GM12873 (cell line): ENCODE results near the gene ELL.

Experiments used
- TF ChIP-seq, protein P1 (sequence below): IDR thresholded peaks from 2 replicates; pipeline ENCODE4 v1.5.1; 2012; ENCODE audit warnings: low read depth, mild to moderate bottlenecking, moderate library complexity, low read length, control low read depth; ENCODE audit not compliant: insufficient read depth; ENCODE audit errors: missing control alignments

Gene ELL

DNA sequence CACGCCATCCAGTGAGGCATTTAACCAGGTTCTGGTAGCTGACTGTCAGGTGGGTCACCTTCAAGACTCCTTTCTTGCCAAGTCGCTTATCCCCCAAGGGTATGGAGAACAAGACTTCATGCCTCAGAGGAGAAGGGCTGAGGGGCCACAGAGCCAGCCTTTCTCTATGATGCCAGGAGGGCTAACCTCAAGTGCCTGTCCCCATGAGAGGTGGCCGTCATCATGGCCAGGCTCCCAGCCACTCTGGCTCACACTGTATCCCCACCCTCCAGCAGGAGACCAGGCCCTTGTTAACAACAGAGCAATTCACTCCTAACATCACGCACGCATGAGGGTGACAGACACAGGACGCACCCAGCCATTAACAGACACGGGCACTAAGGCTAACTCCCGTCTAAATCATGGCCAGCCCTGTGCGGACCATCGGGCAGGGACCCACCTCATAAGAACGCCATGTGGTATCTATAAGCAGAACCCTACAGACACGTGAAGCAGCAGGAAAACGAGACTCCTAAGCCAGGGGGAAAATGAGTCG lies 45.3 kb downstream of the ELL start:
- TF ChIP-seq, protein P1, sequence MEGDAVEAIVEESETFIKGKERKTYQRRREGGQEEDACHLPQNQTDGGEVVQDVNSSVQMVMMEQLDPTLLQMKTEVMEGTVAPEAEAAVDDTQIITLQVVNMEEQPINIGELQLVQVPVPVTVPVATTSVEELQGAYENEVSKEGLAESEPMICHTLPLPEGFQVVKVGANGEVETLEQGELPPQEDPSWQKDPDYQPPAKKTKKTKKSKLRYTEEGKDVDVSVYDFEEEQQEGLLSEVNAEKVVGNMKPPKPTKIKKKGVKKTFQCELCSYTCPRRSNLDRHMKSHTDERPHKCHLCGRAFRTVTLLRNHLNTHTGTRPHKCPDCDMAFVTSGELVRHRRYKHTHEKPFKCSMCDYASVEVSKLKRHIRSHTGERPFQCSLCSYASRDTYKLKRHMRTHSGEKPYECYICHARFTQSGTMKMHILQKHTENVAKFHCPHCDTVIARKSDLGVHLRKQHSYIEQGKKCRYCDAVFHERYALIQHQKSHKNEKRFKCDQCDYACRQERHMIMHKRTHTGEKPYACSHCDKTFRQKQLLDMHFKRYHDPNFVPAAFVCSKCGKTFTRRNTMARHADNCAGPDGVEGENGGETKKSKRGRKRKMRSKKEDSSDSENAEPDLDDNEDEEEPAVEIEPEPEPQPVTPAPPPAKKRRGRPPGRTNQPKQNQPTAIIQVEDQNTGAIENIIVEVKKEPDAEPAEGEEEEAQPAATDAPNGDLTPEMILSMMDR, result no peak

DNA sequence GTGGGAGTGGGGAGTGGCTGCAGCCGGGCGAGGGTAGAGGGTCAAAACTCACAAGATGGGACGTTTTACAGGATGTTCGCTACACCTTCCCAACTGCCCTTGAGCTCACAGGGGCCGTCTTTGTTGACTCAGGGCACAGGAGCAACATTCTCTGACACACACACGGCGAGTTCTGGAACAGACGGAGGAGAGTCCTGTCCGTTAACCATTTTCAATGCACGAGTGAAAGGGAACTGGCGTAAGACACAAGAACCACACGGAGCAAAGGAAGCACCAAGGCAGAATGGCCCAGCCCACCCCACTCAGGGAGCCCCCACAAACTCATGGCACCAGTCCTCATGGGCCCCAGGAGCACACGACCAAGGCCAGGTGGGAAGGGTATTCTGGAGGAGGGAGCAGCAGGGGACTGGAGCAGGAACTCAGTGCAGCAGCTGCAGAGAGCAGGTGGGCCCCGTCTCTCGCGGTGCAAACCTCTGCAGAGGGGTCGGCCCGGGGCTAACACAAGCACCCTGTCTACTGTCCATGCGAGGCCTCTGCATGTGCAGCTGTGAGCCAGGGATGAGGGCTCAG lies 46.0 kb downstream of the ELL start:
- TF ChIP-seq, protein P1, result no peak

DNA sequence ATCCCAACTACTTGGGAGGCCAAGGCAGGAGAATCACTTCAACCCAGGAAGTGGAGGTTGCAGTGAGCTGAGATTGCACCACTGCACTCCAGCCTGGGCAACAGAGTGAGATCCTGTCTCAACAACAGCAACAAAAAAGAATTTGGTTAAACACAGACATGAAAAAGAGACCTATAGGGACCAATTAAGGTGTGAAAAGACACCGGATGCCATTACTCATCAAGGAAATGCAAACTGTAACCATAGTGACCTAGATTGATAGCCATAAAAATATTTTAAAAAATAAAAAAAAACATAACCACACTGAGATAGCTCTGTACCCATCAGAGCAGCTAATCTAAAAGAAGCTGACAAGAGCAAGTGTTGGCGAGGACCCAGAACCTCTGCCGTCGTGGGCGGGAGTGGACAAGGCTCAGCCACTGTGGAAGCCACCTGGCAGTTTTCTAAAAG lies 46.8 kb downstream of the ELL start:
- TF ChIP-seq, protein P1, result no peak

DNA sequence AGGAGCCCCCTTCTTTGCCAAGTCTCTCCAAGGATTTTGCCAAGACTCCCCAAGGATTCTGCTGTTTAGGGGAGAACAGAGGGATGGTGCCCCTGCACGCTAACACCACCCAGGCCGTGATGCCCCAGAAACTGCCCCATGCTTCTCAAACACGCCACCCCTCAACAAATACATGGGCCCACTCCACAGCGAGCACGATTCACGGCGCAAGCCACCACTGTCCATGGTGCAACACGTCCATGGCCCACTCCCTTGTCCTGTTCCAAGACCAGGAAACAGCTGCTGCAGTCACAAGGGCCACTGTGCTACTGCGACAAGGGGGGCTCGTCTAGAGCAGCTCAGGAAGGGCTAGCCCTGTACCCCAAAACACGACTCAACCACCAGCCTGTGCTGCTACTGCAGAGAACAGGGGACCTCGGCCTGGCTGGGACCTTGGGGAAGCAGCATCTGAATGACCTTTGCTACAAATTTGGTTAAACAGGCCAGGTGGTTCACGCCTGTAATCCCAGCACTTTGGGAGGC lies 47.4 kb downstream of the ELL start:
- TF ChIP-seq, protein P1, result no peak

DNA sequence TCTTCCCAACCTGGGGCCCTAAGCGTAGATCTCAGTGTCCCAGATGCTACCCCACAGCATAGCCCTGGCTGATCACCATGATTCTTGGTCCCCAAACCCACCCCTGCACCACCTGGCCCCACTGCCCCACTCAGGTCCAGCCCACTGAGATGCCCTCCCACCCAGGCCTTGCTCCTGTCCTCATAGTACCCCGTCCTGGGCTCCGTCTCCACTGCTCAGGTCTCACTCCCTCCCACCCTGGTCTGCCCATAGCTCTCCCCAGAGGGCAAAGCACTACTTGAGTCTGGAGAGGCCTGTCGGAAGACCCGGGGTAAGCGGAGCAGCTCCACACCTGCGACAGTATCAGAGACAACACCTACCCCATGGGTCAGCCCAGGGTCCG lies 48.2 kb downstream of the ELL start:
- TF ChIP-seq, protein P1, result no peak

DNA sequence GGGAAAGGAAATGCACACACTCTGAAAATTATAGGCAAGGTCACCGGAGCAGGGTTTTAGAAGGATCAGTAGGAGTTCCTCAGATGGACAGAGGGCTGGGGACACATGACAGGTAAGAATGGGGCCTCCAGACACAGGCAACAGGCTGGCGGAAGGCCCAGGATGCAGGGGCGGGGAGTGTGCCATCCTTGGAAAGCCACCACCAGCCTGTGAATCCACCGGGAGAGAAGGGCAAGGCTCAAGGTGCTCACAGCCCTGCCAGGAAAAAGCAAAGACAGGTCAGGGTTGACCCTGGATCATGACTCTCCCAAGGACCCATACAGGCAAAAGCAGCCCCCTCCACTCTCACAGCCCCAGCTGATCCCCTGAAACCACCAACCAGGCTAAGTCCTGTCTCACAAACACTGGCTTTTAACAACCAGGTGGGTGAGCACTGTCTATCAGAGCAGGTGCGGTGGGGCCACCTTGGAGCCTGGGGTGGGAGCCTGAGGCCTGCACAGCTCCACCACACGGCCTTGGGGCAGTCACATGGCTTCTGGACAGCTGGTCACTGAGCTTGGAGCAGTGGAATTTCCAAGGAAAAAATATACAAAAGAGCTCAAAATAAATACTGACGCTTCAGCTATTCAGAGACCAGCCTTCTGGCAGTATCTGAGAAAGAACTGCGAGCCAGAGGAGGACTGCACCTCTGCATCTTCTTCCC lies 48.7 kb downstream of the ELL start:
- TF ChIP-seq, protein P1, result no peak

DNA sequence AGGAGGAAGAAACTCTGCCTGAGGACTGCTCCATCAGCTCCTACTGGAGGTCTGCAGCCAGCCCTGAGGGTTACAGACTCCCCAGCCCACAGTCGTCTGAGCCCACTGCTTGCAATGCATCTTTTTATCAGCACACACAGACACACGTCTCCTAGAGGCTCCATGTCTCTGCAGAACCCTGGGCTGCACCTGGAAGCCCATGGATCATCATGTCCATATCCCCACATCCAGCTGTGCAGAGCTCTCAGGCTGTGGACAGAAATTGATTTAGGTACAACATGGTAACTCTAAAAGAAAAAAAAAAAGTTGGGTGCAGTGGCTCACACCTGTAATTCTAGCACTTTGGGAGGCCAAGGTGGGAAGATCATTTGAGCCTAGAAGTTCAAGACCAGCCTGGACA lies 51.1 kb downstream of the ELL start:
- TF ChIP-seq, protein P1, result no peak
